Measurements from ENCODE around the gene OPRM1.
A peak's percentile ranks its signal among the peaks of the same experiment; 100 is the strongest.
"Not testable (repeated sequence)": the region's sequence is repeated elsewhere in the genome, so short reads cannot be mapped to it uniquely, and the experiment has no call there.

OPRM1 gene

DNA sequence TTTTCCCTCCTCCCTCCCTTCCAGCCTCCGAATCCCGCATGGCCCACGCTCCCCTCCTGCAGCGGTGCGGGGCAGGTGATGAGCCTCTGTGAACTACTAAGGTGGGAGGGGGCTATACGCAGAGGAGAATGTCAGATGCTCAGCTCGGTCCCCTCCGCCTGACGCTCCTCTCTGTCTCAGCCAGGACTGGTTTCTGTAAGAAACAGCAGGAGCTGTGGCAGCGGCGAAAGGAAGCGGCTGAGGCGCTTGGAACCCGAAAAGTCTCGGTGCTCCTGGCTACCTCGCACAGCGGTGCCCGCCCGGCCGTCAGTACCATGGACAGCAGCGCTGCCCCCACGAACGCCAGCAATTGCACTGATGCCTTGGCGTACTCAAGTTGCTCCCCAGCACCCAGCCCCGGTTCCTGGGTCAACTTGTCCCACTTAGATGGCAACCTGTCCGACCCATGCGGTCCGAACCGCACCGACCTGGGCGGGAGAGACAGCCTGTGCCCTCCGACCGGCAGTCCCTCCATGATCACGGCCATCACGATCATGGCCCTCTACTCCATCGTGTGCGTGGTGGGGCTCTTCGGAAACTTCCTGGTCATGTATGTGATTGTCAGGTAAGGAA lies at the start of gene OPRM1:
OPRM1 (plus strand) TSS at position 10 of the 612 bp plus-strand sequence; CDS start at position 315, 305 bp downstream.
- peak; percentile 15 for DNase-seq

DNA sequence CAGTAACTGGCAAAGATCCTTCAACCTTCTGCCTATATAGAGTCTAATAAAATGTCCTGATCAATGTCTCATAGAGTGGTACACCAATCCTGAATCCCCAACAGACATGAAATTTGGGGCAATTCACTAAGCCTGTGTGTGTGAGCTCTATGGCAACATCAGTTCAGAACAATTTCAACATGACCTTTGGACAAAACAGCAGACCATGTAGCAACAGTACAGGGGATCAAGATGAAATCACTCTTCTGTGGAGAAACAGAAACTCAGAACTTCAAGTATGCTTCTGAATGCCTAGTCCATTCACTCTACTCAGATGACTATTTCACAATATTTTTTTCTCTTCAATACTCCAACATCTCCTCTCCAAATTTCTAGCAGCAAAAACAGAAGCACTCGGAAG lies 49.1 kb upstream of the OPRM1 start:
- no peak for DNase-seq

DNA sequence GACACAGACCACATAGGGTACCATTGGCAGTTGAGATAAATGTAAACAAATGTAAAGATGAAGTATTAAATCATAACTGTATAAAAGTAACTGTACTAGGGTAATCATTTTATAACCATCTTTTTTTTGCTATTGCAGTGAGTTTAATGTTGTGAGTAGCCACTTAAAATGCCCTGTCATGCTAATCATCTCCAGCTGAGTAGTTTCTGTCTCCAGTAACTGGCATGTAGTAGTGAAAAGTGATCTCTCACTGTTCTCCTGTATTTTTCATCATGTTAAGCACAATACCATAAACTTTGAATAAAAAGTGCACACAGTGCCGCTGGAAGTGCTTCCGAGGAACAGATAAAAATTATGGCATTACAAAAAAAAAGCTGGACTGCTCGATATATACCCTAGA lies 45.0 kb upstream of the OPRM1 start:
- no peak for DNase-seq

DNA sequence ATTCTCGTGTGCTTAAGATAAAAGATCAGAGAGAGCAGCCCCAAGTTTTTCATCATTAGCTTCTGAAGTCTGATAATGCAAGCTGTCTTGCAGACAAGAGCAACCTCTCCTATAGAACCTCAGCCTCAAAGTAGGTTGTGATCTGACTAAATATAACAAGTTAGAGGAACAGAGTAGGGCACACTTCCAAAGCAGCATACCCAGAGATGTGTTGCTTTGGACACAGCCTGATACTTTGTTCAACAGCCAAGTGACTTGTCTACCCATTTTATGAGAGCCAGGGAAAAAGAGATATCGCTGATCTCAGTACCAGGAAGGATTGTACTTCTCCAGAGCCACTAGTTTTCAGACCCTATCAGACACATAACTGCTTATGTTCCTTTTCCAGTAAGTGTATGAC lies 44.2 kb upstream of the OPRM1 start:
- no peak for DNase-seq

DNA sequence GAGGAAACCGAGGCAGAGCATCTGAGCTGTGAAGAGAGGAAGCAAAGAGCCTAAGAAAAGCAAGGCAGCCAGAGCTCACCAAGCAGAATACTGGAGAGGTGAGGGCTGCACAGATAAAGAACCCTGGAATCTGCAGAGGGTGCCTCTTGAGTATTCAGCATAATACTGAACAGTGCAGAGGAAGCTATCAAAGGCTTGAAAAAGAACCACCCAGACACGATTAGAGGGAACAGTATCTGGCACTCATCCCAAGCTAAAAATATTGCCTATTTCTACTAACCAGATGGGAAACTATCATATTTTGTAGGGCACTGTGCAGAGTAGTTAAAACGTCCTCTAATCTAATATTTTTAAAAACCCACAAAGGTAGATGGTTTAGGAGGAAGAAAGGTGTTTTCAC lies 41.8 kb upstream of the OPRM1 start:
- DNase-seq = no peak

DNA sequence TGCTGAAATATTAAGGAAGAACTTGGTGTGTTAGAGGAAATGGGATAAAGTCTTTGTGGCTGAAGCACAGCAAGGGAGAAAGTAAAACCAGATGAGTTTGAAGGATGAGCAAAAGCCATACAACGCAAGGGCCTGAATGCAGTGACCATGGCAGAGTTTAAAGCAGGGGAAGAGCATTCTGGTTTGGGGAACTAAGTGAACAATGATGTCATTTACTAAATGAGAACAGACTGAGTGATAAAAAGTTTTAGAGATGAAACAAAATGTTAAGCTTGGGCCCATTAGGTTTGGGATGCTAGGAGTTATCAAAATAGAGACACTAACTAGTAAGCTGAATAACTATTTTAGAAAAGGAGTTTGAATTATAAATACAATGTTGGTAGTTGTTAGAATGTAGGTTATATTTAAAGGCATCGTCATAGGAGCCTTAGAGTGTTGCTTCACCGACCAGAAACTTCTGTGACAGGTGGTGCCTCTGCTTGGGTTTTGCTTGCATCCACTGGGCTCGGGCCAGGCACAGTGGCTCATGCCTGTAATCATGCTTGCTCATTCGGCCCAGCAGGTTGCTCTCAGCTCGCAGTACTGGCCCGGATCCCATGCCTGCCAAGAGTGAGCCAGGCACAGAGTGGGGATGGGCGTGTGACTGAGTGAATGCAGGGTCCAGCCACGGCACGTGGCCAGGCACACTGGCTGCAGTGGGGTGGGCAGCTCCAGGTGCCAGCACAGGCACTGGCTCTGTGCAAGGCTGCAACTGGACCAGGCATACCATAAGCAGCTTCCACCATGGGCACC lies 37.4 kb upstream of the OPRM1 start:
- no peak for DNase-seq

DNA sequence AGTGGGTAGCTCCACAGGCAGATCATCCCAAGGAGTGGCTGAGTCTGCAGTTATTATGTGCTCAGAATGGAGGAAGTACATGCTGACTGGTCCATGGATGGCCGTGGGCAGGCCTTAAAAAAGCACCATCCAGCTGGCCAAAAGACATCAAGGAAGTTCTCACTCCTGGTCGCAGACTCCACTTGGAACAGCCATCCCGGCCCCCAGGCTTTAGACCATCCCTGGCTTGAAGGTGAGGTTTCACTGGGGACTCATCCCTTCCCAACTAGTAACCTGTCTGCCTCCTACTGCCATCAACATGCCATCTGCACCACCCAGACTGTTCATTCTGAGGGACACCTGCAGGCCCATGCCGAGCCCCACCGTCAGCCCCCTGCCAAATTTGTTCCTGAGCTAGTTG lies 36.1 kb upstream of the OPRM1 start:
- DNase-seq = no peak

DNA sequence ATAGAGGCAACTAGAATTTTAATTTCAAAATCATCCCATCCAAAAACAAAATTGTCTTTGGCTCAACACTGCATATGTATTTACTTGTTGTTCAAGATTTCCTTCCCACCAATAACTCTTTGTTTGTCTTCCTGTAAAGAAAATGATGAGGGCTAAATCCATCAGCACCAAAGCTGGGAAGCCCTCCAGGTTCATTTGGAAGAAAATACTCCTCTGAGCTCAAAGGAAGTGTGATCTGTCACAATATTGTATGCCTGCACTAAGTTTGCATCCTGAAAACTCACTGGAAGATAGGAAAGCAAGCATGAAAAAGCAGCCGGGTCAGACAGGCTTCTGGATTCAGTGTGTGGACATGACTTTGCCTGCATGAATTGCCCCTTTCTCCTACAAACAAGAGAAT lies 28.7 kb upstream of the OPRM1 start:
- DNase-seq = no peak

DNA sequence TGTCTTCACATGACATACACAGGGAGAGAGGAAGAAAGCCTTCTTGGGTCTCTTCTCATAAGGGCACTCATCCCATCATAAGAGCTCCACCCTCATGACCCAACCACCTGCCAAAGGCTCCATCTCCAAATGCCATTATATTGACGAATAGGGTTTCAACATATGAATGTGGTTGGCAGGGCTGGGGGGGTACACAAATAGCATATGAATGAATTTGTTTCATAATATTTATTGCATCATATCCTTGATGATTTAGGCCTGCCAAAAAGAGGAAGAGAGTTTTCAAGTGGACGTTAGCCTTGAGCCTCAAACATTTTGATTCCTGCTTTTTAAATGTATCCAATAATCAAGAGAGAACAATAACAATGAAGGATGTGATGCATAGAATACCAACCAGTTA lies 26.2 kb upstream of the OPRM1 start:
- DNase-seq = no peak

DNA sequence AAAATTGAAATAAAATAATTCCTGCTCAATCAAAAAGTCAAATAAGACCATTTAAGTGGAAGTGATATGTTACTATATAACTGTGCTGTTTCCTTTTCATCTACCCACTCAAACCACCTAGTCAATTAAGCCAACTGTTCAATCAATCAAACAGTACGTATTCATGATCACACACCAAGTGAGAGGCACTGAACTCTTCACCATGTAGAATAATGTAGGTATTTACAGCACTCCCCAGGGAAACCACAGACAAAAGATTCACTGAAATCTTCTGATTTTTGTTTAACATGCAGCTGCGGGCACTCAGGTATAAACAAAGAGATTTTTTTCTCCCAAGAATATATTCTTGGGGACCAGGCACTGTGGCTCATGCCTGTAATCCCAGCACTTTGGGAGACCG lies 21.3 kb upstream of the OPRM1 start:
- DNase-seq = no peak

DNA sequence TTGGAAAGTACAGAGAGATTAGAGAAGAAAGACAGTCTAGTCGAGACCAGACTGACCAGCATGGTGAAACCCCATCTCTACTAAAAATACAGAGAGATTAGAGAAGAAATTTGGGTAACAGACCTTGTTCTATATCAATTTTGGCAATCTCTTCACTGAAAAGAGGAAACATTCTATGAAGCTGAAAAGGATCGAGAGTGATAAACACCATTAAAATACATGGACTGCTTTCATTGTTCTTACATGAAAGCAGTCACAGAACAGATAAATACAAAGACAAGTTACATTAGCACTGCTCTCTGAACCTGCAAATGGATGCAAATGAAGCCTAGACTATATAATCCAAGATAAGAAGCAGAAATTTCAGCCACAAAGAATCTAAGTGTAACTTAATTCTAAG lies 8.4 kb upstream of the OPRM1 start:
- DNase-seq = no peak

DNA sequence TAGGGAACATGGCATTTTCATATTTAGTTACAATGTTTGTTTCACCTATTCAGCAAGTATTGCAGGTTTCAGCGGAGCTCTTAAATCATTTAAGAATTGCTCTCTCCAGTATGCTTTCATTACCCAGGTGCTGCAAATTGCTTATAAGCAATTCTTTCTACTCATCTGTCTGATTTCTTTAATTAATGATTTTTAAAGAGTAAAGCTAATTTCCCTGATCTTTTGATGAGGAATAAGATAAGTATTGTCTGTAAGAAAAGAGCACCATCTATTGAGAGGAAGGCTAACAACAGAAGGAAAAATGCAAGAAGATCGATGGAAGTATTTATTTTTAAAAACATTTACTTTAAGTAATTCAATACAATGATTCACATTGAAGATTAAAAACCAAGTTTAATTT lies 2.0 kb downstream of the OPRM1 start:
- DNase-seq = no peak

DNA sequence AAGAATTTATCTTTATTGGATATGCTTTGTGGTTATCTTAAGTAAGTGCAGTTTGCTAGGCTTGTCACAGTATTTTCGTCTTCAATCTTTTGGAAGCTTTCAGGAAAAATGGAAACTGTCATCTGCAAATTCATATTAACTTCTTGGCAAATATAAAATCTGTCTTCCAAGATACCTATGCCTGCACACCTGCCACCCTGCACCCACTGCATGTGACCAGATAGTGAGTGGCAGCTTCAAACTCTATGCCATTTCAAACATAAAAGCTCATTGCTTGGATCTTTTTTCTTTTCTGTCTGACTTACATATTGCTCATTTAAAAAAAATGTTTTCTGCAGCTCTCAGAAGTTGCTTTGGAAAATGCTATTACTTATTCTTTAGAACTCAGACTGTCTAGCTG lies 14.1 kb downstream of the OPRM1 start:
- no peak for DNase-seq

DNA sequence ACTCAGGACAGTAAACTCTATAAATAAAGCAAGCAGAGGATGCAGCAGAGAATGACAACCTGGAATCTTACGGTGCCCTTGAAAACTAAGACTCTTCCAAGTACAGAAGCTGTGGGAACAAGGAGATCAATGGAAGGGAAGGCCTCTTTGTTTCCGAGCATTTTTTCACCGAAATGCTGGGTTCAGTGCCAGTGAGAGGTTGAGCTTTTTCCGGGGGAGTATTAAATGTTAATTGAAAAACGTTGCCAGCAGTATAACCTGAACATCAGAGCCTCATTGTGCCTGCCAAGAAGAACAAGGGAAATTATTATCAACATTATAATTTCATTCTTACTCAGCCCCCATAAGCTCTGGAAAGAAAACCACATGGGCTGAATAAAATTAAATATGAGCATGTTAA lies 17.5 kb downstream of the OPRM1 start:
- no peak for DNase-seq

DNA sequence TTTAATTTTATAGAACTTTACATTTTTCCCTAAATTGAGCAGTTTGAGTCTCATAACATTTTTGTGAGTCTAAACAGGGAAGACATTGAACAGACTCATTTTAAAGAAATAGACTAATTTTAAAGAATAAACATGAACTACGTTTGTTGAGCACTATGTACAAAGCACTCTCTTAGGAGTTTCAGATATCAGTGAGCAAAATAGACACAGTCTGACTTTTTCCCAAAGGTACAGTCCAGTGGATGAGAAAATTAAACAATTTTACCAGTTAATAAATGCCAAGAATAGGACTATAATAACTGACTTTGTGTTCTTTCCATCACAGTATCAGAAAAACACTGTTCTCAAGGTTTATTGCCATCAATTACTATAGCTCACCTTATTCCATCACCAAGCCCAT lies 18.1 kb downstream of the OPRM1 start:
- DNase-seq = no peak

DNA sequence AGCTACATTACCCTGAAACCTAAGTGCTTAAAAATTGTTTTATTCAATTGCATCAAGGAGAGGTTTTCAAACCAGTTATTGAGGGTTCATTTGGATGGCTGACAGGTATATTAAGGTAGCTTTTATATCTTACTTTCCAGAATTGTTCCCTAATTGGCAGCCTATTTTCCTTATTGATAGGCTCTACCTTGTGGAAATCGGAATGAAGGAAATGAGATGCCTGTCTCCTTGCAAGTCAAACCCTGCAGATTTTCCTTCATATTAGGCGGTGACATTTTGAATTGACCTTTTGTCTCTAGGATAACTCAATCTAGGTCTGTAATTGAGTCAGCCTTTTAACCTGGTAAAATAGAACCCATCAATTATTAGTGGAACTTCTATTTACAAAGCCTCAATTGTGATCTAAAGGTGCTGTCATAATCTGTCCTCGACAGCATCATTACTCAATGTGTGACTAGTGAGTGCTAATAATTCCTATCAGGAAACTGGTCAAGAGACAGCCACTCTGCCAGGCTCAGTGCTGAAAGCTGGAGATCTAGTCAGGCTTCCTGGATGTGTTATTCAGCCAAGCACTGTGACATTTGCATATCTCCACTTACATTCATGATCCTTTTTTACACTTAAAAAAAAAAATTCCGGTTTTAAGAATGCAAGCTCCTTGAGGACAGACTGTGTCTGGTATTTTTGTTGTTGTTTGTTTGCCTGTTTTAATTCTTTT lies 20.1 kb downstream of the OPRM1 start:
- DNase-seq = no peak

DNA sequence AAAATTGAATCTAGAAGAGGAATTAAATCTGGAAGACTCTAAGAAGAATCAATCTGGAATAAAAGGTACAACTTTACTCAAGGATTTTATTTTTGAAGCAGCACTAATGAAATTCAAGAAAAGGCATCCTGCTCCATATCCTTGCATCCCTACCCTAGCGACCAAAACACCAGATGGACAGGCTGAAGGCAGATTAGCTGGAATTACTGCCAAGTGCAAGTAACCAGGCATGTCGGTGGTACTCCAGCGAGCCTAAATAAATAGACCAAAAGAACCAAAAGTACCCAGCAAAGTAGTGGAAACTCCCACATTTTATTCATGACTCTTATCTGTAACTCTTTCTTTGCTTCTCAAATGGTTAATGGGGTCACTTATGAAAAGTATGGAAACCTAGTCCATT lies 21.0 kb downstream of the OPRM1 start:
- no peak for DNase-seq

DNA sequence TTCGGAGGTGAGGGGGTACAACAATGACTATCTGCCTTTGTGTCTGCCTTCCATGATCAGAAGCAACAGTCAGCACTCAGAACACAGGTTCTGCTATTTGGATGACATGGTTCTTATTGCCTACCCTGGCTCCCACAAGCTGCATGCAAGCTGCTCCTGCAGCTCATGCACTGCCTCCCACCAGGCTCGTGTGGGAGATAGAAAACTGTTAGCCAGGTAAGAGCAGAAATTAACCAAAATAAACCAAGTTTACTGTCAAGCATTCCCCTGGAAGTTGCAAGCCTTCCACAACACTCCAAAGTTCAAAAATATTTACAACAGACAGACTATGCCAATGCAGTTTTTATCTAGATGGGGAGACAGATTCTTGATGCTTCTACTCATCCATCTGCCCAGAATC lies 31.0 kb downstream of the OPRM1 start:
- DNase-seq = no peak

DNA sequence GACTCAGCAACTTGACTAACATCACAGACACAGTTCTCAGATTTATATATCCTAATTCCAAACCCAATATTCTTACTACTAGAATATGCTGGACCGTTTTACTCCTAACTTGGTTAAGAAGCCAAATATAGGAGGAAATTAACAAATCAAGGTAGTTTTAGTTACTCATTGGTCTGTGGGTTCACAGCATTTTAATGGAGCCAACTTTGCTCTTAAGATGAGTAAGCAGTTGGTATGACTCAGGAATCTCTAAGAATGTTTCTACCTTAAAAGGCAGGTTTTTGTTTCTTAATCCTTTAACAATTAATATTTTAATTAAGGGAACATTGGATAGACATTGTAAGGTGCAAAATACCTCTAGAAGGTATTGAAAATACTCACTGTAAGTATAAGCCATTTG lies 31.6 kb downstream of the OPRM1 start:
- DNase-seq = no peak

DNA sequence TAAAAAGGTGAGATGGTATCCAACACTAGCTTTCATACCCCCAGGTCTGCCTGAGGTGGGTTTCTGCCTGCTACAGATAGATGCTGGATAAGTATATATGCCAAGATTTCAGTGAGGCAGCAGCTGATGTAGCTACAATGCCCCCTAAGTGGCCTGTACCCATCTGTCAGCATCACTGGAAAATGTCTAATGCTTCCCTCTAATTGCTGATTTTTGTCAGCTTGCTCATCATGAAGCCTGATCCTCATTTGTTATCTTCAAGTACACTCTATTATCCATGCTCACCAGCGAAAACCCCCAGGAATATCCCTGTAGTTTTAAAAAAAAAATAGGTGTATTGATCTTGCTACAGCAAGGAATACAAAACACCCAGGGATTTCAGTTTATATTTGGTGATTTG lies 32.2 kb downstream of the OPRM1 start:
- DNase-seq = no peak

DNA sequence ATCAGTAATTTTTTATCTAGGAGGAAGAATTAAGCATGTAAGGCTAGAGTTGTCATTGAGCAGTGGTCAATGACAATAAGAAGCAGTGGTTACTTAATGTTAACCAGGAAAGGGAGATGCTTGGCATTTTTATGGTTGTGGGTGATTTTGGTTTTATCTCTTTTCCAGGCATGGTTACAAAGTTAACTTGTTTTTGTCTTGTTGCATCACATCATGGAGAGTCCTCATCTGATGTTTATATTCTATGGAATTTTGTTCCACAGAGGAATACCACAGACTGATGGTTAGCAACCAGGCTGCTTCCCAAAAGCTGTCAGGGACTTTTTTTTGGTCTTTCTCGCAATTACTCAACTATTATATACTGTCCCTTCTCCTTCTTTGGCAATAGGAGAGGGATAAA lies 32.7 kb downstream of the OPRM1 start:
- no peak for DNase-seq

DNA sequence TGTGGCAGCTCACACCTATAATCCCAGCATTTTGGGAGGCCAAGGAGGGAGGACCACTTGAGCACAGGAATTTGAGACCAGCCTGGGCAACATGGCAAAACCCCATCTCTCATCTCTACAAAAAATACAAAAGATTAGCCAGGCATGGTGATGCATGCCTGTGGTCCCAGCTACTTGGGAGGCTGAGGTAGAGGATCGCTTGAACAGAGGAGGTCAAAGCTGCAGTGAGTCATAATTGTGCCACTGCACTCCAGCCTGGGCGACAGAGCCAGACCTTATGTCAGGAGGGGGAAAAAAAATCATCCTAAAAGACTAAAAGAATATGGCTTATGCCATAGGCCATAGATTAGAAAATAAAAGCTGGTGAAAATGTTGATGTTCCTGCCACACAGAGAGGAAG lies 39.6 kb downstream of the OPRM1 start:
- not testable (repeated sequence) for DNase-seq

DNA sequence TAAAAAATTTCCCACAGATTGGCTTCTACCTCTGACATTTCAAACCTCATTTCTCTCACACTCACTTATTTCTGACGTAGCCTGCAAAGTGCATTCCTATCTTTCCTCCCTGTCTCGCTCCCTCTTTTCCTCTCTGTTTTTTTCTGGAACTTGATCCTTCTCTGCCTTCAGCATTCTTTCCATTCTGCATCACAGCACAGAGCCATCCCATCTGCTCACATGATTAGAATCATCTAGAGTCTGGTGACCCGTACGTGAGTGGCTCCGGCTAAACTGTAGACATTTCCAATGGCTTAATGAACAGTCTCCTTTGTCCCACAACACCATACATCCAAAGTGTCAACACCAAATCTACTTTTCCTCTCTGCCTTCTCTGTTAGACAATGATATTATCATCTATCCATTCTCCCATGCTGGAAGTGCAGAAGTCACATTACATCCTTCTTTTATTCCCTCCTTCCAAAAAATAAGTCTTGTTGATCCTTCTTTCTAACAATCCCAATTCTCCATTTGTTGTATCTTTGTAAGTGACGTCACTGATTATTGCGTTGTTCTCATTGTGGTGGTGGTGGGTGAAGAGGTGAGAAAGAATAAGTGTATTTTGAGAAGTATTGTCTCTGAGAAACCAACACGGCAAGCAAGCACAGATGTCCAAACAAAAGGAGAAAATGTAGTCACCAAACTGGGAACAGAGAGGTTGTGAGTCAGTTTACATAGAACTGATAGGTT lies 41.6 kb downstream of the OPRM1 start:
- no peak for DNase-seq

DNA sequence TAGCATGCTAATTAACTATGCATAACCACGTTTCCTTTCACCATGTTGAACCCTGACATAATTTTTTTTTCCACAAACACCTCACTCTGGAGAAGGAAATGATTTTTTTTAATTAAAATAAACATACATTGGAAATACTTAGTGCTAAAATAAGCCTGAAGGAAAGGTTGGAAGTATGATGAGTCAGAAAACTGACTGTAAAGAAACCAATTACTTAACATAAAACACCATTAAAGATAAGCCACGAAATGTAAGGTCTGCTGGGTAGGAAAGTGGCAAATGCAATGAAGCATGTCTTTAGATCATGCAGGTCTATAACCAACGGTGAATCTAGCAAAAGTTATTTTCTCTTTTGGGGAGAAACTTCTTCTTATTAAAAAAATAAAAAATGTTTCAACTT lies 47.5 kb downstream of the OPRM1 start:
- DNase-seq = no peak

All from hematopoietic multipotent progenitor cell treated with erythropoietin and hydrocortisone succinate and interleukin-3 and kit ligand, for 8 days (in vitro differentiated cells).